Gastroesophageal sphincter (tissue), 4 donors: ENCODE measurements around the gene SLC29A2. TPM values are rescaled to one million over a fixed set of nuclear protein-coding genes. Genes with fewer than 3 reads are reported as not detected.
"Not testable (repeated sequence)": the region's sequence is repeated elsewhere in the genome, so short reads cannot be mapped to it uniquely, and the experiment has no call there.

Experiments used
- ATAC-seq: fragments of 150-250 bp; one replicate; pipeline ENCODE4 v1.9.1; 2016; ENCODE audit warnings: mild to moderate bottlenecking, moderate library complexity
- H3K27ac ChIP-seq, 4 donors: fragments of 200-600 bp; sonication (generic) in 3 of 4; 1 replicate in 3 of 4; 2 replicates in 1 of 4; pipeline ENCODE4 v1.5.1; 2016 to 2019
- H3K27me3 ChIP-seq: fragments of 200-600 bp; sonication (generic); one replicate; pipeline ENCODE4 v1.5.1; 2019
- H3K36me3 ChIP-seq, 2 donors: fragments of 200-600 bp; sonication (generic); one replicate each; pipeline ENCODE4 v1.5.1; 2019; ENCODE audit warnings: control low read depth in 1 of 2
- H3K4me1 ChIP-seq, 3 donors: fragments of 200-600 bp; sonication (generic); 1 replicate in 2 of 3; 2 replicates in 1 of 3; pipeline ENCODE4 v1.5.1; 2016 to 2019; ENCODE audit warnings: control low read depth in 2 of 3
- H3K4me3 ChIP-seq, 2 donors: fragments of 200-600 bp; sonication (generic); one replicate each; pipeline ENCODE4 v1.5.1; 2019; ENCODE audit warnings: mild to moderate bottlenecking in 1 of 2, moderate library complexity in 1 of 2
- H3K9me3 ChIP-seq, 3 donors: fragments of 200-600 bp; sonication (generic); one replicate each; pipeline ENCODE4 v1.5.1; 2017 to 2019; ENCODE audit warnings: control low read depth in 2 of 3
- EP300 ChIP-seq: sonication (generic); formaldehyde crosslinking; IDR thresholded peaks from one replicate; pipeline ENCODE4 v1.6.1; 2017; ENCODE audit warnings: antibody characterized with exemption, mild to moderate bottlenecking
- POLR2A ChIP-seq, 2 donors: fragments of 450-650 bp; IDR thresholded peaks; one replicate each; pipeline ENCODE4 v1.6.1; 2017; ENCODE audit warnings: antibody characterized with exemption in 2 of 2, mild to moderate bottlenecking in 2 of 2, moderate library complexity in 1 of 2
- POLR2AphosphoS5 ChIP-seq: sonication (generic); formaldehyde crosslinking; IDR thresholded peaks from one replicate; pipeline ENCODE4 v1.6.1; 2017; ENCODE audit warnings: antibody characterized with exemption
- WGBS, 2 donors: methylation state at CpG; one replicate each; pipeline ENCODE4 v1.1.5; 2018; ENCODE audit warnings: low coverage in 1 of 2; 5-methylcytosine and 5-hydroxymethylcytosine counted together
- total RNA-seq, 4 donors: library from RNA; depleted of rRNA; stranded (reverse); fragments of >200 nt; gene quantifications; one replicate each; pipeline ENCODE4 v1.1.0, GENCODE V29; 2016
- TF ChIP-seq, protein P1 (sequence below), 4 experiments: fragments of 200-600 bp in 2 of 4; fragments of 450-650 bp in 2 of 4; sonication (generic) in 1 of 4; IDR thresholded peaks; one replicate each; pipeline ENCODE4 v1.5.1; 2017 to 2019; ENCODE audit warnings: antibody characterized with exemption in 4 of 4, mild to moderate bottlenecking in 2 of 4, moderate library complexity in 2 of 4

SLC29A2 gene
- total RNA-seq, 4 donors from 2014 or later: 0.27 to 3.2 (median 1.2) TPM

DNA sequence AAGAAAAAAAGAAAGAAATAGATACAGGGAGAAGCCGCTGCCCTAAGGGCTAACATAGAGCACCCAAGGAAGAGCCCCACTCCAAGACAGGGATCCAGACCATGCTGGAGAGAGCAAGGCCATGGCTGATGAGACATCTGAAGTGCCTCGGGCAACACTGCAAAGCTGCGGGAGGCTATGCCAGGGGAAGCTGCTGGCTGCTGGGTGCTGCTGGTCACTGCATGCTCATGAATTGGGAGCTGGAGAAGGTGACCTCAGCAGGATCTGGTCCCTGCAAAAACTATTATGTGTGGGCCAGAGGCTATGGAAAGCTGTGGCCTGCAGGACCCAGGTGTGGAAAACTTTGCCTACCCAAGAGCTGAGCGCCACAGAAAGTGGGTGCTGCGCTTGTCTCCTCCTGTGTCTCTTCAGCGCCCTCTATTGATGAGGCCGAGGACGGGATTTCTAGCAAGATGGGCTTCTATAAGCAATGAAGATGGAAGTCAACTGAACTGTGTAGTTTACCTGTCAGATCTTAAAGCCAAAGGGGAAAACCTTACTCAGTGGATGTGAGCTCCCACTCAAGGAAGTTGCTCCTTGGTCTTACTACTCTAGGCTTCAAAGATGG, 17.3 kb upstream of the SLC29A2 start:
- Histone ChIP-seq H3K27me3 (peaks cover 6% of the 10 kb centered on the region), H3K9me3 (no peaks in the 10 kb centered on the region), H3K27ac (no peak overlapping the region), H3K36me3 (no peaks in the 10 kb centered on the region), H3K4me3 (no peak overlapping the region), H3K4me1 (peaks cover 0 to 11% (median 0%) of the 10 kb centered on the region in 3 donors)
- ATAC-seq: peak; percentile 32
- TF ChIP-seq, protein P1, sequence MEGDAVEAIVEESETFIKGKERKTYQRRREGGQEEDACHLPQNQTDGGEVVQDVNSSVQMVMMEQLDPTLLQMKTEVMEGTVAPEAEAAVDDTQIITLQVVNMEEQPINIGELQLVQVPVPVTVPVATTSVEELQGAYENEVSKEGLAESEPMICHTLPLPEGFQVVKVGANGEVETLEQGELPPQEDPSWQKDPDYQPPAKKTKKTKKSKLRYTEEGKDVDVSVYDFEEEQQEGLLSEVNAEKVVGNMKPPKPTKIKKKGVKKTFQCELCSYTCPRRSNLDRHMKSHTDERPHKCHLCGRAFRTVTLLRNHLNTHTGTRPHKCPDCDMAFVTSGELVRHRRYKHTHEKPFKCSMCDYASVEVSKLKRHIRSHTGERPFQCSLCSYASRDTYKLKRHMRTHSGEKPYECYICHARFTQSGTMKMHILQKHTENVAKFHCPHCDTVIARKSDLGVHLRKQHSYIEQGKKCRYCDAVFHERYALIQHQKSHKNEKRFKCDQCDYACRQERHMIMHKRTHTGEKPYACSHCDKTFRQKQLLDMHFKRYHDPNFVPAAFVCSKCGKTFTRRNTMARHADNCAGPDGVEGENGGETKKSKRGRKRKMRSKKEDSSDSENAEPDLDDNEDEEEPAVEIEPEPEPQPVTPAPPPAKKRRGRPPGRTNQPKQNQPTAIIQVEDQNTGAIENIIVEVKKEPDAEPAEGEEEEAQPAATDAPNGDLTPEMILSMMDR (IDR thresholded peaks at IDR 0.05): peak; percentile 26 to 78 (median 51)
- TF ChIP-seq EP300 (no peak), POLR2A (IDR thresholded peaks at IDR 0.05) (no peak)
- 23 to 30% methylated on average over 6 to 8 of the region's 8 CpGs for WGBS, 2 donors

DNA sequence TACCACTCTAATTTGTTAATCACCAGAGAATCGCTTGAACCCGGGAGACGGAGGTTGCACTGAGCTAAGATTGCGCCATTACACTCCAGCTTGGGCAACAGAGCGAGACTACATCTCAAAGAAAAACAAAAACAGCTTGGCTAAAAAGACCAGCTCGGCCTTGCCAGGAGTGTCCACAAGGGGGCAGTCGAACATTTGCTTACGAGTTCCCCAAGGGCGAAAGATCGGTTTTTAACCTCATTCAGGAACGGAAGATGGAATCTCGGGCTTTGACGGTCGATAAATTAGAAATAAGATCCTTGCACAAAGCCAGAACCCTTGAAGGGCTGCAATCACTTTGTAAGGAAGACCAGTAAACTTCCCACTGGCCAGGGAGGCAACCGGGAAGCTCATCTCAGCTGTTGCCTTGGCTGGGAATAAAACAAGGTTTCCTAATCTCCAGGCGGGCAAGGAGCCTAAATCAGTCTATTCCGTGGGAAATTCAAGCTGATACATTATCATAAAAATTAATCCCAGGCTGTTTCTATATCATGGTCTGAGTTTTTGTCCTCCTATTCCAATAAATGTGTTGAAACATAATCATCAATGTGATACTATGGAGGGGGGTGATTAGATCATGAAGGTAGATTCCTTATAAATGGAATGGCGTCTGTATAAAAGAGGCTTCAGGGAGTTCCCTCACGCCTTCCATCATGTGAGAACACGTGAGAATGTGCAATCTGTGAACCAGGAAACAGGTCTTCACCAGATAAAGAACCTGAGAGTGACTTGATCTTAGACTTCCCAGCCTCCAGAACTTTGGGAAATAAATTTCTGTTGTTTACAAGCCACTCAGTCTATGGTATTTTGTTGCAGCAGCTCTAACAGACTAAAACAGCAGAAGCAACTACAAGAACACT, 14.9 kb upstream of the SLC29A2 start:
- no peaks in the 10 kb centered on the region for H3K36me3 ChIP-seq
- peak overlapping the region in 1 of 2 donors; percentile 28 for H3K4me3 ChIP-seq
- 10 to 28% methylated on average over 6 to 10 of the region's 20 CpGs for WGBS, 2 donors
- ATAC-seq: peak; percentile 89
- peak overlapping the region in 1 of 4 donors; percentile 34 for H3K27ac ChIP-seq
- H3K9me3 ChIP-seq: no peaks in the 10 kb centered on the region
- peaks cover 0 to 10% (median 0%) of the 10 kb centered on the region in 3 donors for H3K4me1 ChIP-seq
- H3K27me3 ChIP-seq: peaks cover 17% of the 10 kb centered on the region
- TF ChIP-seq, protein P1 (IDR thresholded peaks at IDR 0.05): peak; percentile 75 to 95 (median 86)
- no peak for TF ChIP-seq POLR2AphosphoS5

DNA sequence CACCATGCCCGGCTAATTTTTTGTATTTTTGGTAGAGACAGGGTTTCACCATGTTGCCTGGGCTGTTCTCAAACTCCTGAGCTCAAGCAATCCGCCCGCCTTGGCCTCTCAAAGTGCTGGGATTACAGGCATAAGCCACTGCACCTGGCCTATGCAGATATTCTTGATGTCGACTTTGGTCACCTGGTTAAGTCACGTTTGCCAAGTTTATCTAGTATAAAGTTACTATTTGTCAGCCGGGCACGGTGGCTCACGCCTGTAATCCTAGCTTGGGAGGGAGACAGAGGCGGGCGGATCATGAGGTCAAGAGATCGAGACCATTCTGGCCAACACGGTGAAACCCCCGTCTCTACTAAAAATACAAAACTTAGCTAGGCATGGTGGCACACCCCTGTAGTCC, 12.8 kb upstream of the SLC29A2 start:
- H3K9me3 ChIP-seq, ATAC-seq, H3K27ac ChIP-seq, H3K36me3 ChIP-seq, H3K4me3 ChIP-seq: not testable (repeated sequence)
- peaks cover 0 to 10% (median 0%) of the 10 kb centered on the region in 3 donors for H3K4me1 ChIP-seq
- H3K27me3 ChIP-seq: peaks cover 31% of the 10 kb centered on the region
- WGBS, 2 donors: 80 to 85% methylated on average over 3 to 8 of the region's 13 CpGs

DNA sequence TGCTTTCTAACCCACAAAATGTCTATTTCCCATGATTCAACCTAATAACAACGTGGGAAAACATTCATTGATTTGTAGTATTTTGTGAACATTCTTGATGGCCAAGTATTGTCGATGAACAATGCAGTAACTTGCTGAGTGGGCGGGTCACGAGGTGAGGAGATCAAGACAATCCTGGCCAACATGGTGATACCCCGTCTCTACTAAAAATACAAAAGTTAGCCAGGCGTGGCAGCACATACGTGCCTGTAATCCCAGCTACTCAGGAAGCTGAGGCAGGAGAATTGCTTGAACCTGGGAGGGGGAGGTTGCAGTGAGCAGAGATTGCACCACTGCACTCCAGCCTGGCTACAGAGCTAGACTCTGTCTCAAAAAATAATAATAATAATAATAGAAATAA, 8.7 kb upstream of the SLC29A2 start:
- peaks cover 61% of the 10 kb centered on the region for H3K27me3 ChIP-seq
- H3K9me3 ChIP-seq, H3K27ac ChIP-seq, H3K4me1 ChIP-seq, ATAC-seq, H3K4me3 ChIP-seq, H3K36me3 ChIP-seq: not testable (repeated sequence)
- 20 to 28% methylated on average over 5 to 7 of the region's 7 CpGs for WGBS, 2 donors

DNA sequence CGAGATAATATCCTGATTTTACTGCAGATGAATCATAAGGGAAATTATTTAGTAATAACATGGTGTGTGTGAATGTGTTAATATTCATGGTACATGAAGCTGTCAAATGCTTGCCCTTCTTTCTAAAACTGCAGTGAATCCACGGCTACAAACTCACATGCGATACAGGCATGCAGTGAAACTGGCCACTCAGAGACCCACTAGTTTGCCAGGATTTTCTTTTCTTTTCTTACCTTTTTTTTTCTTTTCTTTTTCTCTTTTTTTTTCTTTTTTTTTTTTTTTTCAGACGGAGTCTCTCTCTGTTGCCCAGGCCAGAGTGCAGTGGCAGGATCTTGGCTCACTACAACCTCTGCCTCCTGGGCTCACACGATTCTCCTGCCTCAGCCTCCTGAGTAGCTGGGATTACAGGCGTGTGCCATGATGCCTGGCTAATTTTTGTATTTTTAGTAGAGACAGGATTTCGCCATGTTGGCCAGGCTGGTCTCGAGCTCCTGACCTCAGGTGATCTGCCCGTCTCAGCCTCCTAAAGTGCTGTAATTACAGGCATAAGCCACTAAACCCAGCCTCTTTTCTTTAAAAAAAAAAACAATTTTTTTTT, 2.2 kb upstream of the SLC29A2 start:
- H3K27ac ChIP-seq: not testable (repeated sequence)
- H3K27me3 ChIP-seq: peaks cover 61% of the 10 kb centered on the region

DNA sequence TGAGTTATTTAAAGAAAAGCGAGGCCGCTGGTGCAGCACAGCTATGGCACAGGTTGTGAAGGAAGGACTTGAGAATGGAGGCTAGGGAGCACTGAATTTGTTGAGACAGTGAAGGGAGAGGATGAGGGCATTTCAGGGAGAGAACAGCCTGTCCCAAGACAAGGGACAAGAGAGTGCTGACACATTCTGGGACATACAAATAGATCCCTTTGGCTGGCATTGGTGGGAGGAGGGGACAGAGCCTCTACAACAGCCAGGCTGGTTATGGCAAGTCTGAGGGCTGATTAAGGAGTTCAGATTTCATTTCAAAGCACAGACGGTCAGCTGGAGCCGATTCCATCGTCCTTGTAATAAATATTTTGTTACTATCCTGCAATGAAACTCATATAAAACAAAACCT, 1.7 kb upstream of the SLC29A2 start:
- H3K36me3 ChIP-seq: no peaks in the 10 kb centered on the region
- H3K27me3 ChIP-seq: peaks cover 59% of the 10 kb centered on the region
- no peak overlapping the region for H3K27ac ChIP-seq
- no peak for ATAC-seq
- H3K9me3 ChIP-seq: no peaks in the 10 kb centered on the region
- TF ChIP-seq POLR2AphosphoS5 (no peak), POLR2A (IDR thresholded peaks at IDR 0.05) (no peak), EP300 (no peak)
- TF ChIP-seq, protein P1 (IDR thresholded peaks at IDR 0.05): no peak
- no peak overlapping the region for H3K4me3 ChIP-seq
- H3K4me1 ChIP-seq: peaks cover 0 to 32% (median 4%) of the 10 kb centered on the region in 3 donors
- 44 to 54% methylated on average over 5 of the region's 5 CpGs for WGBS, 2 donors

More for the DNA sequence above, 2.2 kb upstream of the SLC29A2 start:
- not testable (repeated sequence) for H3K36me3 ChIP-seq, H3K4me3 ChIP-seq, H3K9me3 ChIP-seq, ATAC-seq
- H3K4me1 ChIP-seq: peaks cover 0 to 32% (median 4%) of the 10 kb centered on the region in 3 donors
- 68 to 82% methylated on average over 4 to 6 of the region's 9 CpGs for WGBS, 2 donors
